Measurements from ENCODE around the gene SDK1.
"Not testable (repeated sequence)": the region's sequence is repeated elsewhere in the genome, so short reads cannot be mapped to it uniquely, and the experiment has no call there.

Gene SDK1

GRCh38 chr7:4249241-4249640 lies 948.2 kb downstream of the SDK1 start:
- no peak for DNase-seq (ENCODE audit: low spot score)
- TF ChIP-seq, protein P1, sequence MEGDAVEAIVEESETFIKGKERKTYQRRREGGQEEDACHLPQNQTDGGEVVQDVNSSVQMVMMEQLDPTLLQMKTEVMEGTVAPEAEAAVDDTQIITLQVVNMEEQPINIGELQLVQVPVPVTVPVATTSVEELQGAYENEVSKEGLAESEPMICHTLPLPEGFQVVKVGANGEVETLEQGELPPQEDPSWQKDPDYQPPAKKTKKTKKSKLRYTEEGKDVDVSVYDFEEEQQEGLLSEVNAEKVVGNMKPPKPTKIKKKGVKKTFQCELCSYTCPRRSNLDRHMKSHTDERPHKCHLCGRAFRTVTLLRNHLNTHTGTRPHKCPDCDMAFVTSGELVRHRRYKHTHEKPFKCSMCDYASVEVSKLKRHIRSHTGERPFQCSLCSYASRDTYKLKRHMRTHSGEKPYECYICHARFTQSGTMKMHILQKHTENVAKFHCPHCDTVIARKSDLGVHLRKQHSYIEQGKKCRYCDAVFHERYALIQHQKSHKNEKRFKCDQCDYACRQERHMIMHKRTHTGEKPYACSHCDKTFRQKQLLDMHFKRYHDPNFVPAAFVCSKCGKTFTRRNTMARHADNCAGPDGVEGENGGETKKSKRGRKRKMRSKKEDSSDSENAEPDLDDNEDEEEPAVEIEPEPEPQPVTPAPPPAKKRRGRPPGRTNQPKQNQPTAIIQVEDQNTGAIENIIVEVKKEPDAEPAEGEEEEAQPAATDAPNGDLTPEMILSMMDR (IDR thresholded peaks at IDR 0.05; ENCODE audit: extremely low read depth, missing control alignments) = no peak

- TF ChIP-seq, protein P1 (IDR thresholded peaks at IDR 0.05; ENCODE audit: extremely low read depth, missing control alignments) = no peak
- no peak for DNase-seq (ENCODE audit: low spot score)
Measured at GRCh38 chr7:4255336-4255735, 954.3 kb downstream of the SDK1 start.

- TF ChIP-seq, protein P1 (IDR thresholded peaks at IDR 0.05; ENCODE audit: extremely low read depth, missing control alignments) = no peak
- no peak for DNase-seq (ENCODE audit: low spot score)
Measured at GRCh38 chr7:4256286-4256685, 955.2 kb downstream of the SDK1 start.

GRCh38 chr7:4257146-4258111 lies 956.4 kb downstream of the SDK1 start:
- no peak for DNase-seq (ENCODE audit: low spot score)
- TF ChIP-seq, protein P1 (IDR thresholded peaks at IDR 0.05; ENCODE audit: extremely low read depth, missing control alignments) = no peak

DNA sequence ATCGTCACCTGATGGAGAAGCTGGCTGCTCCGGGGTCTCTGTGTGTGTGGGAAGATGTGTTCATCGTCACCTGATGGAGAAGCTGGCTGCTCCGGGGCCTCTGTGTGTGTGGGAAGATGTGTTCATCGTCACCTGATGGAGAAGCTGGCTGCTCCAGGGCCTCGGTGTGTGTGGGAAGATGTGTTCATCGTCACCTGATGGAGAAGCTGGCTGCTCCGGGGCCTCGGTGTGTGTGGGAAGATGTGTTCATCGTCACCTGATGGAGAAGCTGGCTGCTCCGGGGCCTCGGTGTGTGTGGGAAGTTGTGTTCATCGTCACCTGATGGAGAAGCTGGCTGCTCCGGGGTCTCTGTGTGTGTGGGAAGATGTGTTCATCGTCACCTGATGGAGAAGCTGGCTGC lies 959.1 kb downstream of the SDK1 start:
- DNase-seq (ENCODE audit: low spot score) = not testable (repeated sequence)

GRCh38 chr7:4260867-4261600 lies 960.0 kb downstream of the SDK1 start:
- no peak for DNase-seq (ENCODE audit: low spot score)
- TF ChIP-seq, protein P1 (IDR thresholded peaks at IDR 0.05; ENCODE audit: extremely low read depth, missing control alignments) = no peak

- DNase-seq (ENCODE audit: low spot score) = no peak
- TF ChIP-seq, protein P1 (IDR thresholded peaks at IDR 0.05; ENCODE audit: extremely low read depth, missing control alignments) = no peak
Measured at GRCh38 chr7:4261601-4261960, 960.5 kb downstream of the SDK1 start.

GRCh38 chr7:4264206-4264605 lies 963.2 kb downstream of the SDK1 start:
- not testable (repeated sequence) for DNase-seq (ENCODE audit: low spot score)

Data from GM20000 (cell line).